ENCODE data around the gene IGF2BP1.
"Not testable (repeated sequence)": the region's sequence is repeated elsewhere in the genome, so short reads cannot be mapped to it uniquely, and the experiment has no call there.

GRCh38 chr17:49085046-49085445 lies 87.9 kb downstream of the IGF2BP1 start:
- TF ChIP-seq CTCF (IDR thresholded peaks at IDR 0.05; ENCODE audit: insufficient read depth, low read length); REST (IDR thresholded peaks at IDR 0.05; ENCODE audit: insufficient replicate concordance, low read depth); POLR2AphosphoS5 (IDR thresholded peaks at IDR 0.05; ENCODE audit: low read depth): not testable (repeated sequence)

Measured in HL-60 (cell line).